ENCODE measurements around the gene MAP7D3. TPM values are rescaled to one million over a fixed set of nuclear protein-coding genes. Genes with fewer than 3 reads are reported as not detected.

Gene MAP7D3
- total RNA-seq, 1 donor from 2014 or later, result 6.6 TPM

DNA sequence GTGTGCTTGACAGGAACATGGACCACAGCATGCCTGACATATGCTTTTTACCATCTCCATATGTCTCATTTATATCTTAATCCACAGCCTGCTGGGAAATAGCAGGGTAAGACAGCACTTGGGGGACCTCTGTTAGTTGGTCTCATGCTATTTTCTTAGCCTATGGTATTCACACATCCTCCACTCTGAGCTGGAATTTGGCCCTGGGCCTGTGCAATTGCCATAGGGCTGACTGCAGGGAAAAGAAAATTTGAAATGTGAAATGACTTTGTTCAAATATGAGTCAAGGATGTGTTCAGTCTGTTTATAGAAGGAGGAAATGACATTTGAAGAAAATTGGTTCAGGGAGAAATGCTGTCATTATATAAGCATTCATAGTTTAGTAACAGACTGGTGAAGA is 9.6 kb upstream of the MAP7D3 start:
- H3K36me3 Mint-ChIP-seq (ENCODE audit: low read depth, unreplicated experiment), result no peaks in the 10 kb centered on the region
- DNase-seq (ENCODE audit: low spot score), result no peak
- H3K27me3 Mint-ChIP-seq (ENCODE audit: unreplicated experiment), result no peaks in the 10 kb centered on the region
- peaks cover 5% of the 10 kb centered on the region for H3K4me1 Mint-ChIP-seq (ENCODE audit: unreplicated experiment)
- no peak overlapping the region for H3K27ac Mint-ChIP-seq (ENCODE audit: unreplicated experiment)
- no peaks in the 10 kb centered on the region for H3K9me3 Mint-ChIP-seq (ENCODE audit: unreplicated experiment)
- TF ChIP-seq, protein P1, sequence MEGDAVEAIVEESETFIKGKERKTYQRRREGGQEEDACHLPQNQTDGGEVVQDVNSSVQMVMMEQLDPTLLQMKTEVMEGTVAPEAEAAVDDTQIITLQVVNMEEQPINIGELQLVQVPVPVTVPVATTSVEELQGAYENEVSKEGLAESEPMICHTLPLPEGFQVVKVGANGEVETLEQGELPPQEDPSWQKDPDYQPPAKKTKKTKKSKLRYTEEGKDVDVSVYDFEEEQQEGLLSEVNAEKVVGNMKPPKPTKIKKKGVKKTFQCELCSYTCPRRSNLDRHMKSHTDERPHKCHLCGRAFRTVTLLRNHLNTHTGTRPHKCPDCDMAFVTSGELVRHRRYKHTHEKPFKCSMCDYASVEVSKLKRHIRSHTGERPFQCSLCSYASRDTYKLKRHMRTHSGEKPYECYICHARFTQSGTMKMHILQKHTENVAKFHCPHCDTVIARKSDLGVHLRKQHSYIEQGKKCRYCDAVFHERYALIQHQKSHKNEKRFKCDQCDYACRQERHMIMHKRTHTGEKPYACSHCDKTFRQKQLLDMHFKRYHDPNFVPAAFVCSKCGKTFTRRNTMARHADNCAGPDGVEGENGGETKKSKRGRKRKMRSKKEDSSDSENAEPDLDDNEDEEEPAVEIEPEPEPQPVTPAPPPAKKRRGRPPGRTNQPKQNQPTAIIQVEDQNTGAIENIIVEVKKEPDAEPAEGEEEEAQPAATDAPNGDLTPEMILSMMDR (IDR thresholded peaks at IDR 0.05; ENCODE audit: unreplicated experiment), result no peak
- H3K4me3 Mint-ChIP-seq (ENCODE audit: unreplicated experiment), result no peak overlapping the region

DNA sequence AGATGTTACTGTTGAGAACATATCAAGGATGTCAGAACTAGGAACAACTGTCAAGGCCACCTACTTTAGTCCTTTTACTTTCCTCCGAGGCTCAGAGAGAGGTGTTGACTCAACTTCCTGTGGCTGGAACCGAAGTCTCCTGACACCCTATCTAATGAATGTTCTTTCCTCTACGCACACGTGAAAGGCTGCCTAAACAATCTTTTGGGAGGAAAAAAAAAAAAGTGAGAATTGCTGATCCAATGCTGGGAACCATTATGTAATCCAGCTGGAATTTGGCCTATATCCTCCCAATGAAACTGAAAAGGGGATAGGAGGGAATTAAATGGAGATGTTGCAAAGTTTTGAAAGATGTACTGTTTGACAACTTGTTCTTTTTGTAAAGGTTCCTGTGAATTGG is 8.3 kb upstream of the MAP7D3 start:
- Mint-ChIP-seq H3K27me3 (ENCODE audit: unreplicated experiment) (no peaks in the 10 kb centered on the region), H3K27ac (ENCODE audit: unreplicated experiment) (no peak overlapping the region), H3K36me3 (ENCODE audit: low read depth, unreplicated experiment) (no peaks in the 10 kb centered on the region), H3K4me3 (ENCODE audit: unreplicated experiment) (no peak overlapping the region), H3K4me1 (ENCODE audit: unreplicated experiment) (peaks cover 5% of the 10 kb centered on the region), H3K9me3 (ENCODE audit: unreplicated experiment) (no peaks in the 10 kb centered on the region)
- TF ChIP-seq, protein P1 (IDR thresholded peaks at IDR 0.05; ENCODE audit: unreplicated experiment), result no peak
- no peak for DNase-seq (ENCODE audit: low spot score)

DNA sequence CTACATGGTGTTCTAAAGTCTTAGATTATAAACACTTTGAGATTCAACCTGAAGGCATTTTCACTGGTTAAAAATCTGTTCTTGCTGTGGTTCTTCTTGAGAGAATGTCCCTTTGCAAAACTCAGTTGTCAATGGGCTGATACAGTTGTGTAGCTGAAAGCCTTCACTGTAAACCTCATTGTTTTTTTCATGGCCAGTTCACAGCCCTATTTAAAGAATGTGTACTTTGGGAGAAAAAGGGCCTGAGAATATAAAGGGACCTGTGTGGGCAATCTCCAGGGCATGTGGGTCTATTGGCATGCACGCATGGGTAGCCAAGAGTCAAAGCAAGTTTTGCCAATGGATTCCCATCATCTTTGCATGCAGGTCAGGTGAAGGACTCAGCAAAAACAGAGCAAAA is 7.8 kb upstream of the MAP7D3 start:
- TF ChIP-seq, protein P1 (IDR thresholded peaks at IDR 0.05; ENCODE audit: unreplicated experiment), result no peak
- Mint-ChIP-seq H3K9me3 (ENCODE audit: unreplicated experiment) (no peaks in the 10 kb centered on the region), H3K27ac (ENCODE audit: unreplicated experiment) (no peak overlapping the region), H3K4me1 (ENCODE audit: unreplicated experiment) (peaks cover 5% of the 10 kb centered on the region), H3K36me3 (ENCODE audit: low read depth, unreplicated experiment) (no peaks in the 10 kb centered on the region), H3K27me3 (ENCODE audit: unreplicated experiment) (no peaks in the 10 kb centered on the region), H3K4me3 (ENCODE audit: unreplicated experiment) (no peak overlapping the region)
- no peak for DNase-seq (ENCODE audit: low spot score)

DNA sequence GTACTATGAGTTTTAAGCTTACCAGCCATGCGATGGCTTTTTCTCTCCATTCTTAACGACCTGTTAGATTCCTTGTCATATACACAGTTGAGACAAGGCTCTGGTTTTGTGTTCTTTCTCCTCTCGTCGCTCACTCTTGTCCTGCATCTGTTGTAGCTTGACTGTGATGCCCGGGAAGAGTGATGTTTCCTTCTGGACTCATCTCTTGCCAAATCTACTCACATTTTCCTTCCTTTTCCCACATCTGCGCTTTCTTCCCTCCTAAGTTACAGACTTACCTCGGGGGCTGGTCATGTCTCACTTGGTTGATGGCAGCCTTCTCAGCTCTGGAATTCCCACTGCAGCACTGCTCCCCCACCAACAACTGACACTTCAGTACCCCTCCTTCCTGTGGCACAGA is 4.8 kb upstream of the MAP7D3 start:
- Mint-ChIP-seq H3K36me3 (ENCODE audit: low read depth, unreplicated experiment) (no peaks in the 10 kb centered on the region), H3K9me3 (ENCODE audit: unreplicated experiment) (no peaks in the 10 kb centered on the region), H3K4me3 (ENCODE audit: unreplicated experiment) (no peak overlapping the region), H3K4me1 (ENCODE audit: unreplicated experiment) (peaks cover 5% of the 10 kb centered on the region), H3K27me3 (ENCODE audit: unreplicated experiment) (no peaks in the 10 kb centered on the region), H3K27ac (ENCODE audit: unreplicated experiment) (no peak overlapping the region)
- TF ChIP-seq, protein P1 (IDR thresholded peaks at IDR 0.05; ENCODE audit: unreplicated experiment), result no peak
- no peak for DNase-seq (ENCODE audit: low spot score)

DNA sequence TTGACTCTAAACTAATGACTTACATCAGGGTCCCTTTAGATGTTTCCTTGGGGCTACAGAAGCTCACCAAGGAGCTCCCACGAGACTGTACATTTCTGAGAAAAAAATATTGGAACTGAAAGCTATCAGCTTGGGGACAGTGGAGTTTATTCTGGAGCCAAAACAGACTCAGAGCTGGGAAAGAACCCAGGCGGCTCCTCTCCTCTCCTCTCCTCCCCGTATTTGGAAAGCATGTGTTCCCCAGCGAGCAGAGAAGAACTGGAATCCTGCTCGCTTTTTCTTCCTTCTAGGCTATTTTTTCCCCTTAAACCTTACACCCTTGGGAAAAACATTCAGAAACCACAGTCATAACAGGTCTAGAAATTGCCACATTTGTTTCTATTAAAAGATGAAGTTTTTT is 4.3 kb upstream of the MAP7D3 start:
- Mint-ChIP-seq H3K36me3 (ENCODE audit: low read depth, unreplicated experiment) (no peaks in the 10 kb centered on the region), H3K4me3 (ENCODE audit: unreplicated experiment) (no peak overlapping the region), H3K27me3 (ENCODE audit: unreplicated experiment) (no peaks in the 10 kb centered on the region), H3K4me1 (ENCODE audit: unreplicated experiment) (peaks cover 5% of the 10 kb centered on the region), H3K27ac (ENCODE audit: unreplicated experiment) (no peak overlapping the region), H3K9me3 (ENCODE audit: unreplicated experiment) (no peaks in the 10 kb centered on the region)
- TF ChIP-seq, protein P1 (IDR thresholded peaks at IDR 0.05; ENCODE audit: unreplicated experiment), result no peak
- no peak for DNase-seq (ENCODE audit: low spot score)

Data from endothelial cell (in vitro differentiated cells).